Measurements from ENCODE around the gene P2RX3. TPM values are rescaled to one million over a fixed set of nuclear protein-coding genes. Genes with fewer than 3 reads are reported as not detected.
A peak's percentile ranks its signal among the peaks of the same experiment; 100 is the strongest.

P2RX3 gene
- total and polyA plus RNA-seq, 2 donors: 0.02 to 0.76 TPM

DNA sequence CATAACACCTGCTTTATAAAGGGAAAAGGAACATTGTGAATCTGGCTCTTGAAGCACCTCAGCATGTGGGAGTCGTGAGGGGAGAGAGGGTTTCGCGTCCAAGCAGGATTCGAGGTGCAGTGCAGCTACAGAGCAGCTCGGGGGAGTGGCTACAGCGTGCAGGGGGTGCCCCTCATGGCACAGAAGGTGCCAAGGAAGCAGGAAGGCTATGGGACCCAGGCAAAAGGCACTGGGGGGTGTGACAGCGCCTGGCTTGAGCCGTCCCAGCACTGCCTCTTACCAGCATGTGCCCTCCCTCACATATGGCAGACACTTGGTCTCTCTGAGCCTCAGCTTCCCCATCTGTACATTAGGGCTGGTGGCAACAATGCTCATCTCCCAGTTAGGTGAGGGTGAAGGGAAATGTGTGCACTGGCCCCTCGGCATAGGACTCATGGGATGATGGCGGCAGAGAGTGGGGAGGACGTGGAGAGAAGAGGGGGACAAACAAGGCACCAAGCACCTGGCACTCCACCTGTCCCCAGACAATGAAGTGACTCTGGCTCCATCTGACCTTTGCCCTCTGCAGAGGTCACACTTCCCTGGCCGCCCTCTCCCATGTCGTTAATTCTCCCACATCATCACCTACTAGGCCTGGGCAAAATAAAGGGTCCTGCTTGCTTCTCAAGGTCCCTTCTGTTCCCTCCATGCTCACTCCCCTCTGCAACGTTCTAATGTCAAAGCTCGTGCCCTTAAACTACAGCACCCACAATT is 23.8 kb upstream of the P2RX3 start:
- DNase-seq (ENCODE audit: low read depth in 6 of 9, low spot score in 9 of 9): no peak
- peaks cover 19 to 41% of the 10 kb centered on the region in 2 donors for H3K4me1 ChIP-seq (ENCODE audit: control insufficient read depth in 2 of 2, insufficient read depth in 2 of 2, low read length in 2 of 2)
- no peaks in the 10 kb centered on the region for H3K9me3 ChIP-seq (ENCODE audit: control insufficient read depth in 2 of 2, insufficient read depth in 1 of 2, low read length in 1 of 2)
- WGBS: 96% methylated on average over 15 of the region's 15 CpGs
- H3K27me3 ChIP-seq (ENCODE audit: control insufficient read depth in 2 of 2, insufficient read depth in 1 of 2, low read length in 1 of 2): no peaks in the 10 kb centered on the region
- H3K27ac ChIP-seq (ENCODE audit: low read depth in 1 of 2, low read length in 1 of 2): no peak overlapping the region
- peaks cover 14 to 17% of the 10 kb centered on the region in 2 donors for H3K36me3 ChIP-seq (ENCODE audit: control insufficient read depth in 2 of 2, insufficient read depth in 2 of 2, low read length in 1 of 2)
- no peak overlapping the region for H3K4me3 ChIP-seq (ENCODE audit: low read length in 2 of 2)

DNA sequence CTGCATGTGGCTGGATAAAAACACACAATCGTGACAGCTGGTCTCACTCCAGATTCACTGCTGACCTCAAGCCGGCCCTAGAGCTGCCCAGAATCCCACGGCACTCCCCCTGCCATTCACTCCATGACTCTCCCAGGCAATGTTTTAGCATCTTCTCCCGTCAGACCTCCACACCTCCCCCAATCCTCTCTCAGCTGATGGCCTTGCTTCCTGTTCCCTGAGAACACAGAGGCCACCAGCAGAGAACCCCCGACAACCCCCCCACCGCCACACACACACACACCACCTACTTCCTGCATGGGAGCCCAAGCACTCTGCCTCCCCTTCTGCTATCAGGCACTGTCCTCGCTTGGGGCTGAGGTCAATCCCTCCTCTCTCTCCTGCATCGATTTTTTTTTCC is 22.7 kb upstream of the P2RX3 start:
- peaks cover 19 to 36% of the 10 kb centered on the region in 2 donors for H3K4me1 ChIP-seq (ENCODE audit: control insufficient read depth in 2 of 2, insufficient read depth in 2 of 2, low read length in 2 of 2)
- no peak overlapping the region for H3K4me3 ChIP-seq (ENCODE audit: low read length in 2 of 2)
- peak in 5 of 9 donors; percentile 40 to 76 (median 54) for DNase-seq (ENCODE audit: low read depth in 6 of 9, low spot score in 9 of 9)
- H3K36me3 ChIP-seq (ENCODE audit: control insufficient read depth in 2 of 2, insufficient read depth in 2 of 2, low read length in 1 of 2): peaks cover 13 to 17% of the 10 kb centered on the region in 2 donors
- WGBS: 13% methylated on average over 8 of the region's 8 CpGs
- peak overlapping the region in 1 of 2 donors; percentile 28 for H3K27ac ChIP-seq (ENCODE audit: low read depth in 1 of 2, low read length in 1 of 2)
- no peaks in the 10 kb centered on the region for H3K9me3 ChIP-seq (ENCODE audit: control insufficient read depth in 2 of 2, insufficient read depth in 1 of 2, low read length in 1 of 2)
- H3K27me3 ChIP-seq (ENCODE audit: control insufficient read depth in 2 of 2, insufficient read depth in 1 of 2, low read length in 1 of 2): no peaks in the 10 kb centered on the region

DNA sequence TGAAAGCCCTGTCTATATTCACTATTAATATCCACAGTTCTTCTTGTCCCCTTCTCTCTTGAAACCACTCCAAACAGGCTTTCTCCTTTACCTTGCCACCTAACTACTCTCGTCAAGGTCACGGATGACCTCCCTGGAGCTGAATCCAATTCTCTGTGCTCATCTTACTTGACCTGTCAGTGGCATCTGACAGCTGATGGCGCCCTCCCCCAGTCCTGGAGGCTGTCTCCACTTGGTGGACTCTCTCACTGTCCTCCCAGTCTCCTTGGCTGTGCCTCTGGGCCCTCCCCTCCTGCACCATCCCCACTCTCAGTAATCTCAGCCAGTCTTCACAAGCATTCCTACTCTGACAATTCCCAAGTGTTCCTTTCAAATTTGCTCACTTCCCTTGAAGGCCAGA is 22.1 kb upstream of the P2RX3 start:
- Histone ChIP-seq H3K27me3 (ENCODE audit: control insufficient read depth in 2 of 2, insufficient read depth in 1 of 2, low read length in 1 of 2) (no peaks in the 10 kb centered on the region), H3K27ac (ENCODE audit: low read depth in 1 of 2, low read length in 1 of 2) (no peak overlapping the region), H3K9me3 (ENCODE audit: control insufficient read depth in 2 of 2, insufficient read depth in 1 of 2, low read length in 1 of 2) (no peaks in the 10 kb centered on the region), H3K4me1 (ENCODE audit: control insufficient read depth in 2 of 2, insufficient read depth in 2 of 2, low read length in 2 of 2) (peaks cover 15 to 31% of the 10 kb centered on the region in 2 donors), H3K4me3 (ENCODE audit: low read length in 2 of 2) (no peak overlapping the region), H3K36me3 (ENCODE audit: control insufficient read depth in 2 of 2, insufficient read depth in 2 of 2, low read length in 1 of 2) (peaks cover 14 to 17% of the 10 kb centered on the region in 2 donors)
- WGBS: 88% methylated on average over 3 of the region's 3 CpGs
- no peak for DNase-seq (ENCODE audit: low read depth in 6 of 9, low spot score in 9 of 9)

DNA sequence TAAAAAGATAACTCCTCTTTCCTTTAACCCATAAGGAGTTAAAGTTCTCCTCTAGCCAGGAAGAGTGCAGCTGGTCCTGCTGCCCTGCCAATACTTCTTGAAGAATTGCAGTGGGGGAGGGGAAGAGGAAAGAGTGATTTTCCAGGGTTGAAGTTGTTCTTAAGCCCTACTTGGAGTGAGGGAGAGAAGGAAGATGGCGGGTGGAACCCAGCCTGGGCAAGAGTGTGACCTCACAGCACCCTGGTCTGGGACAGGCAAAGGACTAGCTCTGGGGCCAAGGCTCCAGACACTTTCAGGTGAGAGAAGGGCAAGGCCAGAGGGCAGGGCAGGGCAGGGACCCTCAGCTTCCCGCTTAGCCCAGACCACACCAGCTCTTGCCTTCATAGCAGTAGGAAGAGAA is 20.0 kb upstream of the P2RX3 start:
- no peaks in the 10 kb centered on the region for H3K27me3 ChIP-seq (ENCODE audit: control insufficient read depth in 2 of 2, insufficient read depth in 1 of 2, low read length in 1 of 2)
- DNase-seq (ENCODE audit: low read depth in 6 of 9, low spot score in 9 of 9): no peak
- no peaks in the 10 kb centered on the region for H3K9me3 ChIP-seq (ENCODE audit: control insufficient read depth in 2 of 2, insufficient read depth in 1 of 2, low read length in 1 of 2)
- no peak overlapping the region for H3K27ac ChIP-seq (ENCODE audit: low read depth in 1 of 2, low read length in 1 of 2)
- no peak overlapping the region for H3K4me3 ChIP-seq (ENCODE audit: low read length in 2 of 2)
- 95% methylated on average over 2 of the region's 2 CpGs for WGBS
- peaks cover 10 to 16% of the 10 kb centered on the region in 2 donors for H3K36me3 ChIP-seq (ENCODE audit: control insufficient read depth in 2 of 2, insufficient read depth in 2 of 2, low read length in 1 of 2)
- H3K4me1 ChIP-seq (ENCODE audit: control insufficient read depth in 2 of 2, insufficient read depth in 2 of 2, low read length in 2 of 2): peaks cover 16 to 18% of the 10 kb centered on the region in 2 donors

DNA sequence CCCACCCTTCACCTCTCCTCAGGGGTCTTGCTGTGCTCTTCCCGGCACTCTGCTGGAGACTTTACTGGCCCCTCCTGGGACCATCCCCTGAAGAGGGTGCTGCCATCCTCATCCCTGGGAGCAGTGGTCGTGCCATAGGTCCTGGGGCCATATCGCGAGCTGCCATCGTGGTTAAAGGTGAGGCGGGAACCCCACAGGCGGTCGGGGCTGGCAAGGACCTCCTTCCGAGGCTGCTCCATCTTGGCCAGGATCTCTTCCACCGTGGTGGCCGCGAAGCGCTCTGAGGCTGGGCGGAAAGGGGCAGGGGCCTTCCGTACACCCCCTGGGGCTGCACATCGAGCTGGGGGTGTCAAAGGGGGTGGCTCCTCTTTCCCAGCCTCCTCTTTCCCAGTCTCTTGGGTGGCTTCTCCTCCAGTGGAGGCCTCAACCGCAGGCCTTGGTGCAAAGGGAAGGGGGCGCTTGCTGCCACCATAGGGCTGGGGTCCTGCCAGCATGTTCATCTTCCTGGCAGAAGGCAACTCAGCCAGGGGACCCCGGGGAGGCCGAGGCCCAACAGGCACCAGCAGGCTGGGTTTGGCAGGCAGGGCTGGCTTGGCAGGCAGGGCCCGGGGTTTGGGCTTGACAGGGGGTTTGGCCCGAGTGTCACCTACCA is 18.0 kb upstream of the P2RX3 start:
- Histone ChIP-seq H3K27me3 (ENCODE audit: control insufficient read depth in 2 of 2, insufficient read depth in 1 of 2, low read length in 1 of 2) (no peaks in the 10 kb centered on the region), H3K4me3 (ENCODE audit: low read length in 2 of 2) (no peak overlapping the region), H3K36me3 (ENCODE audit: control insufficient read depth in 2 of 2, insufficient read depth in 2 of 2, low read length in 1 of 2) (peaks cover 6 to 8% of the 10 kb centered on the region in 2 donors), H3K4me1 (ENCODE audit: control insufficient read depth in 2 of 2, insufficient read depth in 2 of 2, low read length in 2 of 2) (peaks cover 22 to 23% of the 10 kb centered on the region in 2 donors), H3K9me3 (ENCODE audit: control insufficient read depth in 2 of 2, insufficient read depth in 1 of 2, low read length in 1 of 2) (no peaks in the 10 kb centered on the region), H3K27ac (ENCODE audit: low read depth in 1 of 2, low read length in 1 of 2) (no peak overlapping the region)
- DNase-seq (ENCODE audit: low read depth in 6 of 9, low spot score in 9 of 9): no peak
- 96% methylated on average over 22 of the region's 22 CpGs for WGBS

DNA sequence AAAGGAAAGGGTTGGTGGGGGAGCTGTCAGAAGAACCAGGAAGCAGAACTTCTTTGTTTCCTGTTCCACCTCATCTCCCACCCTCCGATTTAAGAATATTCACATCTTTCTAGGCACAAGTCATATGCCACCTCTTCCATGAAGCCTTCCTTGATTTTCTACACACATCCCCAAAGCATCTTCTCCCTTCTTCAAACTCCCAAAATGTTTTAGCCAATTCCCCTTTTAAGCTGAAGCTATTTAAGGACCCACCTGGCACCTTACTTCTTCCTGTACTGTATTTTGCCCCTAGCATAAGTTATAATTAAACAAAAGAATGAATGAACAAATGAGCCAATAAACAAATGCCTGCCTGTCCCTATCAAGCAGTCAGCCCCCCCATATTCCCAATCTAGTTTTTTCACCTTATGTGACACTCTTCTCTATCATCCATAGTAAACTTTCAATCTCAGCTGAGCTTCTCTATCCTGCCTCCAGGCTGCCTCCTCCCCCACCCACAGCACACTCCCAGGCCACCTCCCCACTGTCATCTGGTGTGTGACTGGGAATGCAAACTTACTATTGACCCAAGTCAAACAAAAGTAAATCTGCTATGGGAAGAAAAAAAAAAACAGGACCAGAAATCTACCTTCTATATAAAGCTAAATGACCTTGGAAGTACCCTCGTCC is 17.3 kb upstream of the P2RX3 start:
- Histone ChIP-seq H3K27ac (ENCODE audit: low read depth in 1 of 2, low read length in 1 of 2) (no peak overlapping the region), H3K9me3 (ENCODE audit: control insufficient read depth in 2 of 2, insufficient read depth in 1 of 2, low read length in 1 of 2) (no peaks in the 10 kb centered on the region), H3K36me3 (ENCODE audit: control insufficient read depth in 2 of 2, insufficient read depth in 2 of 2, low read length in 1 of 2) (peaks cover 6 to 8% of the 10 kb centered on the region in 2 donors), H3K27me3 (ENCODE audit: control insufficient read depth in 2 of 2, insufficient read depth in 1 of 2, low read length in 1 of 2) (no peaks in the 10 kb centered on the region), H3K4me3 (ENCODE audit: low read length in 2 of 2) (no peak overlapping the region), H3K4me1 (ENCODE audit: control insufficient read depth in 2 of 2, insufficient read depth in 2 of 2, low read length in 2 of 2) (peaks cover 18 to 23% of the 10 kb centered on the region in 2 donors)
- DNase-seq (ENCODE audit: low read depth in 6 of 9, low spot score in 9 of 9): no peak
- 95% methylated on average over 2 of the region's 2 CpGs for WGBS

DNA sequence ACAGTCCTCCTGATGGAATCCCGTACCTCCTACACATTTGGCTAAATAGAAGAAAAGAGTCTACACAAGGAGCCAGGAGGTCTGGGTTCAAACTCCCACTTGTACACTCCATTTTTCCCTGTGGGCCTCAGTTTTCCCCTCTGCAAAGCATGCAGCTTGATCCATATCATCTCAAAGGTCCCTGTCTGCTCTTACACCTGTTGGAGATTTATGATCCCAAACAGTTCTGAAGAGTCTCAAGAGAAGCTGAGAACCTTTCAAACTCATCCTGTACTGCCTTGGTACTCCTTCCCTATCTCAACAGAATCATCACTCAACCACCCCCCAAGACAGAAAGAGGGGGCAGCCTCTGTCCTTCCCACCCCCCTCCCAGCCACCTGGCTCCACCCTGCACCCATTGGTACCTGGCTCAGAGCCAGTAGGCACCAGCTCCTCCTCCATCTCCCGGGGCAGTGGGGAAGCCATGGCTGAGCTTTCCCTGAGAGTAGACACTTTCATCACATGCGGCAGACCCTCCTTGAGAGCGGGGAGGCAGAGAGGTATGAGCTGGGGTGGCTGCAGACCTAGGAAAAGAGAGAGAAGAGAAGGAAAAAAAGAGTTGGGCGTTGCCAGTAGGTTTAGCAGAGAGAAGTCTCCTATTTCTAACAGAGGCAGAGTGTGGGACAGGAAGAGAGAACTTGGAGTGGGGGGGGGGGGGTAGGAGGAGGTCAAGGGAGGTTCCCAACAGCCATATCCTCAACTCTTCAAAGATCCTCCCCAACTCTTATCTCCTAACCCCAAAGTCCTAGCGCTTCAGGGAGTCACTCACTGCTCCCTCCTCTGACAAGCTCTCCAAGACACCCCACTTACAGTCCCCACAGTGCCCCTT is 16.5 kb upstream of the P2RX3 start:
- peak overlapping the region in 1 of 2 donors; percentile 5 for H3K4me3 ChIP-seq (ENCODE audit: low read length in 2 of 2)
- no peaks in the 10 kb centered on the region for H3K9me3 ChIP-seq (ENCODE audit: control insufficient read depth in 2 of 2, insufficient read depth in 1 of 2, low read length in 1 of 2)
- 82% methylated on average over 6 of the region's 6 CpGs for WGBS
- H3K27me3 ChIP-seq (ENCODE audit: control insufficient read depth in 2 of 2, insufficient read depth in 1 of 2, low read length in 1 of 2): no peaks in the 10 kb centered on the region
- peaks cover 17 to 24% of the 10 kb centered on the region in 2 donors for H3K4me1 ChIP-seq (ENCODE audit: control insufficient read depth in 2 of 2, insufficient read depth in 2 of 2, low read length in 2 of 2)
- H3K36me3 ChIP-seq (ENCODE audit: control insufficient read depth in 2 of 2, insufficient read depth in 2 of 2, low read length in 1 of 2): peaks cover 11 to 16% of the 10 kb centered on the region in 2 donors
- H3K27ac ChIP-seq (ENCODE audit: low read depth in 1 of 2, low read length in 1 of 2): peak overlapping the region; percentile 58 to 73
- DNase-seq (ENCODE audit: low read depth in 6 of 9, low spot score in 9 of 9): no peak

DNA sequence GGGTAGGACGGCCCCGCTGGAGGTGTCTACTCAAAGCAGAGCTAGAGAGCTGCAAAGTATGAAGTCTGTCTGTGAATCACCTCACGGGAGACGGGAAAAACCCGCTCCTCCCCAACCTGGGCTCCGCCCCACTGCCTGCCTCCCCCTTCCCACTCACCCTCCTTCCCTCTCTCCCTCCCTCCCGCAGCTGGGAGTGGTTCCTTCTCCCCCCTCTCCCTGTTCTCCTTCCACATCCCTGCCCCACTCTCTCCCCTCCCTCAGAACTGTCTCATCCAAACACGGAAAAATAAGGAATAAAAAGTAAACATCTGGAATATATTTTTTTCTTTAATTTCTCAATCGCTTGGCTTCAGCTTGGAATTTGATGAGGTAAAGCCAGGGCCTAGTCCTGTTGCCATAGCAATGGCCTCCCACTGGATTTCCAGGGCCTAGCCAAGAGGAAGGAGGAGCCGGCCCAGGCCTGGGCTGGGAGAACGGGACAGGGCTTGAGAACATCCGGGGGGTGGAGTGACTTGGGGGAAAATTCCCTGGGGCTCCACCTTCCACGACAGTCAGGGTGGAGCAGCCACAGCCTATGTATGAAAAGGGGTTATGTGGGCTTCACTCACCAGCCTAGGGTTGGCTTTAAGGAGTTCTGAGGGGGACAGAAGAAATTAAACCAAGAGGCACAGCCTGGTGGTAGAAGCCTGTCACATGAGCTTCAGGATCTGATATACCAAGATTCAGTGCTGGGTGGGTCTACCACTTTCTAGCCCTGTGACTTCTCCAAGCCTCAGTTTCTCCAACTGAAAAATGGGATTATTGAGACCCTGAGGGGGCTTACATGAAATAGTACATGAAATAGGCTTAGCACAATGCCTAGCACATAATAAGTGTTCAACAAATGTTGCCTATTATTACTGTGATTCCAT is 15.6 kb upstream of the P2RX3 start:
- H3K9me3 ChIP-seq (ENCODE audit: control insufficient read depth in 2 of 2, insufficient read depth in 1 of 2, low read length in 1 of 2): no peaks in the 10 kb centered on the region
- WGBS: 90% methylated on average over 13 of the region's 13 CpGs
- H3K27ac ChIP-seq (ENCODE audit: low read depth in 1 of 2, low read length in 1 of 2): peak overlapping the region; percentile 58 to 73
- H3K4me3 ChIP-seq (ENCODE audit: low read length in 2 of 2): no peak overlapping the region
- DNase-seq (ENCODE audit: low read depth in 6 of 9, low spot score in 9 of 9): peak in 1 of 9 donors; percentile 39
- H3K4me1 ChIP-seq (ENCODE audit: control insufficient read depth in 2 of 2, insufficient read depth in 2 of 2, low read length in 2 of 2): peaks cover 17 to 23% of the 10 kb centered on the region in 2 donors
- no peaks in the 10 kb centered on the region for H3K27me3 ChIP-seq (ENCODE audit: control insufficient read depth in 2 of 2, insufficient read depth in 1 of 2, low read length in 1 of 2)
- H3K36me3 ChIP-seq (ENCODE audit: control insufficient read depth in 2 of 2, insufficient read depth in 2 of 2, low read length in 1 of 2): peaks cover 14 to 19% of the 10 kb centered on the region in 2 donors
